ENCODE results near the gene NACC1.

The NACC1 gene

GRCh38 chr19:13100841-13101589 lies 17.0 kb upstream of the NACC1 start:
- DNase-seq, result no peak

DNA sequence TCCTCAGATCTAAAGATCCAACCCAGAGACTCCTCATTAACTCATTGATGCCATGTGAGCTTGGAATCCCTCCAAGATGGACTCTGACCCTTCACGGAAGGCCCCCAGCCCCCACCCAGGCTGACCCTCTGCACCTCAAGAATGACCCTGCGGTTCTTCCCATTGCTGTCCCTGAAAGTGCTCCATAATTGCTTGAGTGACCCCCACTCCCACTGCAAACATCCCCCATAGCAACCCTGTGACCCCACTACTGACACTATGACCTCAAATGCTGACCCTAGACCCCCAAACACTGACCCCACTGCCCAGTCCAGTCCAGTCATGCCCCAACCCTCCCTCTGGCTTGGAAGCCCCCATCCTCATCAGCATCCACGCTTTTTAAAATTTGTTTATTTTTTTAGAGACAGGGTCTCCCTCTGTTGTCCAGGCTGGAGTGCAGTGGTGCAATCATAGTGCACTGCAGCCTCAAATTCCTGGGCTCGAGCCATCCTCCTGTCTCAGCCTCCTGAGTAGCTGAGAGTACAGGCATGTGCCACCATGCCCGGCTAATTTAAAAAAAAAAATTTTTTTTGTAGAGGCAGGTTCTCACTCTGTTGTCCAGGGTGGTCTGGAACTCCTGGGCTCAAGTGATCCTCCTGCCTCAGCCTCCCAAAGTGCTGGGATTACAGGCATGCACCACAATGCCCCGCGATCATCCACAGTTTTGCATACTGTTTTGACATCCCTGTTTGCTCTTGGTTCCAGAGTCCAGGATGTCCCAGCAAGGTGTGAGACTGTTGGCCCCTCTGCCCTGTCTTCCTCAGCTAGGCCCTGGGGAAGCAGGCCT lies 16.3 kb upstream of the NACC1 start:
- no peak for DNase-seq

DNA sequence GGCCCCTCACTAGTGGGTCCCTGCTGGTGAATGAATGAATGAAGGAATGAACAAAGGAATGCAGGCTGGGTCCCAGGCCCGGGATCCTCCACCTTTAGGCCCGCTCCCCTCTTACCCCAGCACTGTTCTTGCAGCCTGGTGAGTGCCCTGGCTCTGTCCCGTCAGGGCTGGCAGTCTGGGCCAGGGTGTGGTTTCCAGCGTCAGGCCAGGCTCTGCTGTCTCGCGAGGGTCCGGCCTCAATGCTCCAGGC lies 15.7 kb upstream of the NACC1 start:
- no peak for DNase-seq

- DNase-seq, result no peak
These were observed 15.1 kb upstream of the NACC1 start, which contains the start of gene LYL1 for GRCh38 chr19:13102666-13103580. Gene LYL1 (minus strand): TSS chr19:13102858. CDS start chr19:13101171, 1,687 bp downstream.

- DNase-seq, result no peak
These were observed 14.3 kb upstream of the NACC1 start for GRCh38 chr19:13103581-13104359.

DNA sequence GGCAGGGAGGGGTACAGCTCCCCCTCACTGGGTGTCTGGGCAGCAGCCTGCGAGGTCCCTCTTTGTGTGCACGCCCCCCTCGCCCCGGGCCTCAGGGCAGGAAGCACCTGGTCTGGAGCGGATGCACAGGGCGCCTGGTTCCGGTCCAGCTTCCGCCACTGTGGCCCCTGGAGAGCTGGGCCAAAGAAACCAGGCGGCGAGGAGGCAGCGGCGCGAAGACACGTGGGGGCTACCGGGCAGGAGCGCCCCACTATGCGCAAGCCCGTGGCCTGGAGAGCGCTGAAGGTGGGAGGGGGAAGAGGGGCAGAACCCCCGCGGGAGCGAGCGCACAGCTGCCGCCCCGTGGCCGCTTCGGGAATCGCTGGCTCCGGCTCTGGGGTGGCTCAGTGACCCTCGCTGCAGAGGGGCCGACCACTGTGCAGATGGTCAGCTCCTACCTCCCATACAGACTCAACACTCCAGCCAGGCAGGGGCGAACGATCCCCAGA lies 13.7 kb upstream of the NACC1 start:
- no peak for DNase-seq

DNA sequence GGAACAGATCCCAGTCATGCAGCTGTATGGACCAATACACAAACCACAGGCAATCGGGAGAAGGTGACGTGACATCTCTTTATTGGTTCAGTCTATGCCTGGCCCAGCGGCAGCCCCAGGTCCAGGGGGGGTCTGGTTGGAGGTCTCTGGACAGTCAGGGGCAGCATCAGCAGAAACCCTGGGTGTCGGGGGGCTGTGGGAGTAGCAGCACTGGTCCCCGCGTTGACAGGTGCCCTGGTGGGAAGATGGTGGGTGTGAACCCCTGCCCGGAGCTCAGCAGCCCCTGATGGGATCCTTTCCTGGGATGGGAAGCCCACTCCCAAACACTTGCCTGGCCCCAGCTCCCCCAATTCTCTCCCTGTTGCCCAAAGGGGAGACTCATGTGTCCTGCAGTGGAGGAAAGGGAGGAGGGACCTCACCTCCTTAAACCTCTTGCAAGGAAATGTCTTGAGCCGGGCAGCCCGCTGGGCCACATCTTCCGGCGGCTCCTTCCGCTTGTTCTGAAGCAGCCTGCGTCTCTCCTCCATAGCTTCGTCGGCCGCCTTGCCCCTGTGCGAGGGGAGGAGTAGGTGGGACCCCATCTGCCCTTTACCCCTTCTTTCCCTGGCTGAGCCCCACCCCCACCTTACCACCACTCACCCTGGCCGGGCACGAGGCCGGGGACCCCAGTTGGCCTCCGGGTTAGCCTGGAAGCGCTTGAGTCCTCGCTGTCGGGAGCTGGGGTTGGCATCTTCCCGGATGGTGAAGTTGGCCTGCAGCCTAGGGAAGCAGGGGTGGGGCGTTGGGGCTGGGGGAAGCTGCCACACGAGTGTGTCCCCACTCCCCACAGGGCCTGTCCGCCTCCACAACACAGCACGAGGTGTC lies 13.0 kb upstream of the NACC1 start:
- DNase-seq, result no peak

GRCh38 chr19:13109361-13110098 lies 8.5 kb upstream of the NACC1 start:
- DNase-seq, result no peak

- no peak for DNase-seq
These were observed 7.9 kb upstream of the NACC1 start for GRCh38 chr19:13110099-13110610.

DNA sequence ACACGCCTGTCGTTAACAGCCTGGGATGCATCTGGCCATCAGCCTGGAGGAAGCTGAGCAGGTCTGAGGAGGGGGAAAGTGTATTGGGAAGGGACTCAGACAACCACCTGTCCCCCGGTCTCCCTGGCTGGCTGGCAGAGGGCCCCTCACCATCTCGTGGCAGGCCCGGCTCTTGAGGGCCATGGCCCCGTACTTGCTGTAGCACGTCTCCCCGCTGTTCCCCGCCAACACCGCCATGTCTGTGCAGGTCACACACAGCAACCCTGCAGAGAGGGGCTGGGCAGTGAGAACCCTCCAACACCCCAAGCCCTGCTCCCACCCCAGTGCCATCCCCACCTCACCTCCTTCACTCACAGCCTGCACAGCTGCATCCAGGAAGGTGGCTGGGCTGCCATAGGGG lies 5.5 kb upstream of the NACC1 start:
- DNase-seq, result no peak

- DNase-seq, result no peak
These were observed 2.2 kb upstream of the NACC1 start for GRCh38 chr19:13115936-13116281.

DNA sequence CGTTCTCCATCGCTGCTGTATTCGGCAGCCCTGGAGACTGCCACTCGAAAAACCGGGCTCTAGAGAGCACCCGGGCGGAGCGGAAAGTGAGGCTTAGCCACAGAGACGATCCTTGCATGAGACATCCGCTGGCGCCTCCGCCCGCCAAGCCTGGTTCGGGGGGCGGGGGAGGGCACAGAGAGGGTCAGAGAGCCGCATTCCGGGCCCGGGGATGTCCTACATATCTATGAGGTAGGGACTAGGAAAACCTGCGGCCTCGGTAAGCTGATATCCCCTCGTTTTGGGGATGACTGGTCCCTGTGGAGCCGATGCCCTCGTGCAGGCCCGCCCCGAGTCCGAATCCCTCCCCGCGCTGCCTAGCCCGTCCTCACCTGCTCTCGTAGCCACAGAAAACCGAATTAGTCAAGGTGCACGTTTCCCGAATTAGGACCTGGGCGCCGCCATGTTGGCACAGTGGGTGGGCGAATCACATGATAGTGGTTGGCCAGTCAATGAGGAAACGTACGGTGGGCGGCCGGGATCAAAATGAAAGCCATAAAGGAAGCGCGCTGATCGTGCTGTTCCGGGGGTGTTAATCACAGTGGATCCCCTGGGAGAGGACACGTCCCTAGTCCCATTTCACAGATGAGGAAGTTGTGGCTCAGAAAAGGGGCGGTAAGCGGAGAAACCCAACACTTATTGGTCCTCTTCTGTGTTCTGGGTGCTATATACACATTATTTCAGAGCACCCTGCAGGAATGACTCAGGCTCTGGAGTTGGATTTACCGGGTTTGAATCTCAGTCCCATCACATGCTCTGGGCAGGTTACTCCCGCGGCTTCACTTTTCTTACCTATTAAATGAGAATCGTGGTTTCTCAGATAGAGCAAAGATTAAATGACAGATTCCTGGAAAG lies 1.5 kb upstream of the NACC1 start, which contains the start of gene TRMT1:
TSS of gene TRMT1 (minus strand) at position 459 of the 894 bp plus-strand sequence. CDS start at position 118, 341 bp downstream.
- peak; percentile 71 for DNase-seq

- DNase-seq, result no peak
These were observed 790 bp upstream of the NACC1 start for GRCh38 chr19:13117176-13117771.

GRCh38 chr19:13118424-13119193 lies 545 bp downstream of the NACC1 start:
- DNase-seq, result peak; percentile 7

- DNase-seq, result no peak
These were observed 1.6 kb downstream of the NACC1 start for GRCh38 chr19:13119627-13120026.

DNA sequence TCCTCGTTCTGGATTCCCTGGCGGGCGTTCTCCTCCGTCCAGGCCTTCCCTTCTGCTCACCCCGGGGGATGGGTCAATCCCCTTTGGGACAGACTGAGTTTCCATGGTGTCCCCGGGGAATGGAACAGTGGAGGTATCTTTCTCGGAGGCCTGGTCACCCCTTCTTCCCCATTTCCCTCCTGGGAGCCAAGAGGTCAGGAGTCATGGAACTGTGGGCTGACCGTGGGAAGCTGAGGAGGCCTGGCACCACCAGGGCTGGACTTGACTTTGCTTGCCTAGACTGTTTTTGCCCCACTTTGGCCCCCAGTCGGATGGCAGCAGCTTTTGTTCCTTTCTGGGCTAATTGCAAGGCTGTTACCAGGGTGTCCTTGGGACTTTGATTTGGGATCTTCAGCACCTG lies 2.0 kb downstream of the NACC1 start:
- no peak for DNase-seq

DNA sequence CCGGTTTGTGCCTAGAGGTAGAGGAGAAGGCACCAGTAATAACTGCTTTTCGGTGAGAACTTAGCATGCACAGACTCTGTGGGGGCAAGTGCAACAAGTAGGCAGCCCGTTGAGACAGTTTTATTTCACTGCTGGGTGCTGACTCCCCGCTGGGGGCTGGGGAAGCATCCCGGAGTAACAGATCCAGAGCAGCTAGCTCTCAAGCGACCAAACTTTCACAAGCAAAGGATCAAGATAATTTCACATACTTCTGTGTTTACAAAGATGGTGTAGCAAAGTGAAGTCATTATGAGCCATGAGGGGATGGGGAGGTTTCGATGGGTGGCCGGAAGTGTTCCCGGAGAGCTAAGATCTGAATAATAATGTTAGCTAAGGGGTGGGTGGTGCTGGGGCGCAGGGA lies 2.8 kb downstream of the NACC1 start:
- DNase-seq, result no peak

All from NCI-H345 (cell line).